ENCODE results near the gene GTPBP3. TPM values are rescaled to one million over a fixed set of nuclear protein-coding genes. Genes with fewer than 3 reads are reported as not detected.

Gene GTPBP3
- total RNA-seq, 1 donor from 2014 or later = 48.4 TPM

- DNase-seq (ENCODE audit: low read depth) = no peak
- TF ChIP-seq CTCF (IDR thresholded peaks at IDR 0.05; ENCODE audit: insufficient read depth, low read length, severe bottlenecking) = no peak
- no peak for FAIRE-seq
- Histone ChIP-seq H3K27me3 (ENCODE audit: control insufficient read depth, insufficient read depth, low read length) (peaks cover 9% of the 10 kb centered on the region), H3K4me3 (ENCODE audit: low read depth, low read length) (no peak overlapping the region), H3K36me3 (ENCODE audit: control insufficient read depth, insufficient read depth, low read length) (peaks cover 7% of the 10 kb centered on the region)
These were observed 11.3 kb upstream of the GTPBP3 start for GRCh38 chr19:17325881-17326594.

- TF ChIP-seq CTCF (IDR thresholded peaks at IDR 0.05; ENCODE audit: insufficient read depth, low read length, severe bottlenecking) = no peak
- DNase-seq (ENCODE audit: low read depth) = no peak
- FAIRE-seq = no peak
- Histone ChIP-seq H3K4me3 (ENCODE audit: low read depth, low read length) (no peak overlapping the region), H3K36me3 (ENCODE audit: control insufficient read depth, insufficient read depth, low read length) (peaks cover 5% of the 10 kb centered on the region), H3K27me3 (ENCODE audit: control insufficient read depth, insufficient read depth, low read length) (peaks cover 9% of the 10 kb centered on the region)
These were observed 10.8 kb upstream of the GTPBP3 start for GRCh38 chr19:17326595-17326966.

- TF ChIP-seq CTCF (IDR thresholded peaks at IDR 0.05; ENCODE audit: insufficient read depth, low read length, severe bottlenecking) = no peak
- DNase-seq (ENCODE audit: low read depth) (no peak), FAIRE-seq (no peak)
- H3K27me3 ChIP-seq (ENCODE audit: control insufficient read depth, insufficient read depth, low read length) = peaks cover 9% of the 10 kb centered on the region
- peaks cover 1% of the 10 kb centered on the region for H3K36me3 ChIP-seq (ENCODE audit: control insufficient read depth, insufficient read depth, low read length)
- no peak overlapping the region for H3K4me3 ChIP-seq (ENCODE audit: low read depth, low read length)
These were observed 10.2 kb upstream of the GTPBP3 start for GRCh38 chr19:17327068-17327653.

- Histone ChIP-seq H3K4me3 (ENCODE audit: low read depth, low read length) (peak overlapping the region; percentile 46), H3K27me3 (ENCODE audit: control insufficient read depth, insufficient read depth, low read length) (peaks cover 9% of the 10 kb centered on the region), H3K36me3 (ENCODE audit: control insufficient read depth, insufficient read depth, low read length) (no peaks in the 10 kb centered on the region)
- FAIRE-seq (peak; percentile 55), DNase-seq (ENCODE audit: low read depth) (peak; percentile 80)
- TF ChIP-seq CTCF (IDR thresholded peaks at IDR 0.05; ENCODE audit: insufficient read depth, low read length, severe bottlenecking) = peak; percentile 85
These were observed 9.5 kb upstream of the GTPBP3 start for GRCh38 chr19:17327654-17328516.

- TF ChIP-seq CTCF (IDR thresholded peaks at IDR 0.05; ENCODE audit: insufficient read depth, low read length, severe bottlenecking) = no peak
- DNase-seq (ENCODE audit: low read depth) = no peak
- Histone ChIP-seq H3K27me3 (ENCODE audit: control insufficient read depth, insufficient read depth, low read length) (peaks cover 9% of the 10 kb centered on the region), H3K4me3 (ENCODE audit: low read depth, low read length) (peak overlapping the region; percentile 46), H3K36me3 (ENCODE audit: control insufficient read depth, insufficient read depth, low read length) (no peaks in the 10 kb centered on the region)
- no peak for FAIRE-seq
These were observed 8.6 kb upstream of the GTPBP3 start for GRCh38 chr19:17328517-17329365.

All from bronchial epithelial cell (primary cell).